HCT116 (cell line): ENCODE results near the gene MIPEP.

Experiments used
- CTCF ChIP-seq, 3 experiments: fragments of 200-600 bp in 1 of 3; sonication (generic) in 1 of 3; IDR thresholded peaks in 2 of 3; conservative IDR thresholded peaks in 1 of 3; 2 replicates each; pipeline ENCODE4 v1.5.1; 2012 to 2017; ENCODE audit warnings: low read depth in 2 of 3, low read length in 2 of 3, antibody characterized with exemption in 1 of 3, borderline replicate concordance in 1 of 3, control low read depth in 1 of 3, mild to moderate bottlenecking in 1 of 3, mixed read lengths in 1 of 3, mixed run types in 1 of 3, moderate library complexity in 1 of 3; ENCODE audit not compliant: insufficient read depth in 1 of 3
- EGR1 ChIP-seq: IDR thresholded peaks from 2 replicates; pipeline ENCODE4 v1.6.1; 2012; ENCODE audit warnings: low read depth
- EZH2 ChIP-seq: fragments of 200-600 bp; sonication (generic); IDR thresholded peaks from 2 replicates; pipeline ENCODE4 v1.6.1; 2017; ENCODE audit warnings: antibody characterized with exemption, mixed run types
- JUND ChIP-seq: IDR thresholded peaks from 2 replicates; pipeline ENCODE4 v1.6.1; 2012
- POLR2A ChIP-seq: IDR thresholded peaks from 2 replicates; pipeline ENCODE4 v1.7.0; 2011; ENCODE audit warnings: borderline replicate concordance; ENCODE audit not compliant: insufficient read depth, insufficient read length; ENCODE audit errors: extremely low read depth
- POLR2AphosphoS5 ChIP-seq: IDR thresholded peaks from 2 replicates; pipeline ENCODE4 v1.6.1; 2011; ENCODE audit warnings: mild to moderate bottlenecking, low read depth, low read length, moderate library complexity
- RAD21 ChIP-seq: IDR thresholded peaks from 2 replicates; pipeline ENCODE4 v1.6.1; 2012; ENCODE audit warnings: low read depth, mild to moderate bottlenecking
- REST ChIP-seq: IDR thresholded peaks from 2 replicates; pipeline ENCODE4 v1.6.1; 2012; ENCODE audit warnings: low read depth
- SIN3A ChIP-seq: IDR thresholded peaks from 2 replicates; pipeline ENCODE4 v1.6.1; 2012; ENCODE audit warnings: low read depth
- SP1 ChIP-seq: IDR thresholded peaks from 2 replicates; pipeline ENCODE4 v1.6.1; 2012; ENCODE audit warnings: low read depth
- ZBTB33 ChIP-seq: IDR thresholded peaks from 2 replicates; pipeline ENCODE4 v1.6.1; 2011; ENCODE audit warnings: mild to moderate bottlenecking, low read length, moderate library complexity; ENCODE audit not compliant: insufficient replicate concordance; ENCODE audit errors: extremely low read depth
- ZNF274 ChIP-seq: fragments of 200-500 bp; sonication (Bioruptor generic); IDR thresholded peaks from 2 replicates; pipeline ENCODE4 v1.6.1; 2014; ENCODE audit warnings: mild to moderate bottlenecking, low read depth, low read length, inconsistent platforms
- TF ChIP-seq, protein P1 (sequence below): IDR thresholded peaks from 2 replicates; pipeline ENCODE4 v1.6.1; 2012
- TF ChIP-seq, protein P2 (sequence below): IDR thresholded peaks from 2 replicates; pipeline ENCODE4 v1.6.1; 2012

DNA sequence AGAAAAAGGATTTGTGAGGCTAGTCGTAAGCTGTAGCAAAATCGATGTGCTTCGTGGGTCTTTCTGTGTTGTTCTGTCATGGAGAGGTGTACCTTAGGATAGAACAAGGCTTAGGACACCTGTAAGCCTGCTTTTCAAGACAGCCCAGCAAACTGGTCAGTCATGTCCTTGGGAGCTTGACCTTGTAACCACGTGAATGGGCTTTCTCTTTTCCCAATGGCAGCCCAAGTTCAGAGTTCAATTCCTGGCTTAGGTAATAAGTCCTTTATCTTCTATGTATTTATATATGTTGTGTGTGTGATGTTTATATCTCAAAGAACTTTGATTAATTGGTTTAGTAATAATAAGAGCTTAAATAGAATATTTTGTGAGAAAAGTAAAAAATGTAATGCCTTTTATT is 206.1 kb downstream of the MIPEP start:
- TF ChIP-seq EGR1 (no peak), POLR2A (no peak), CTCF (IDR thresholded peaks at IDR 0.05 in 2 of 3, conservative IDR thresholded peaks at IDR 0.05 in 1 of 3; ENCODE audit: borderline replicate concordance in 1 of 3, insufficient read depth in 1 of 3, low read depth in 2 of 3, low read length in 2 of 3) (no peak), JUND (no peak), POLR2AphosphoS5 (no peak), REST (no peak), EZH2 (no peak), SIN3A (no peak), ZNF274 (no peak), SP1 (no peak), ZBTB33 (no peak), RAD21 (no peak)
- TF ChIP-seq, protein P1, sequence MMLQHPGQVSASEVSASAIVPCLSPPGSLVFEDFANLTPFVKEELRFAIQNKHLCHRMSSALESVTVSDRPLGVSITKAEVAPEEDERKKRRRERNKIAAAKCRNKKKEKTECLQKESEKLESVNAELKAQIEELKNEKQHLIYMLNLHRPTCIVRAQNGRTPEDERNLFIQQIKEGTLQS: no peak
- TF ChIP-seq, protein P2, sequence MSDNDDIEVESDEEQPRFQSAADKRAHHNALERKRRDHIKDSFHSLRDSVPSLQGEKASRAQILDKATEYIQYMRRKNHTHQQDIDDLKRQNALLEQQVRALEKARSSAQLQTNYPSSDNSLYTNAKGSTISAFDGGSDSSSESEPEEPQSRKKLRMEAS: no peak
